Stimulated activated CD8-positive, alpha-beta memory T cell treated with anti-CD3 and anti-CD28 coated beads, Interleukin-12 subunit alpha, Interleukin-12 subunit beta, amount 100 ng/mL, for 24 hours (primary cell): ENCODE measurements around the gene C5orf34.
"Not testable (repeated sequence)": the region's sequence is repeated elsewhere in the genome, so short reads cannot be mapped to it uniquely, and the experiment has no call there.

ENCODE experiments used
- DNase-seq: peaks from one replicate; pipeline ENCODE4 v3.0.0-alpha.2; 2020; ENCODE audit errors: extremely low read depth

Gene C5orf34

GRCh38 chr5:43514816-43515677 is at the start of gene C5orf34:
C5orf34 (minus strand) TSS chr5:43515148; CDS start chr5:43509339, 5,809 bp downstream.
- peak; percentile 87 for DNase-seq

GRCh38 chr5:43564289-43564850 is 49.4 kb upstream of the C5orf34 start:
- DNase-seq, result no peak

GRCh38 chr5:43563321-43563720 is 48.4 kb upstream of the C5orf34 start:
- no peak for DNase-seq

GRCh38 chr5:43561356-43561755 is 46.4 kb upstream of the C5orf34 start:
- no peak for DNase-seq

- DNase-seq, result no peak
Observed at GRCh38 chr5:43560128-43560527, 45.2 kb upstream of the C5orf34 start.

GRCh38 chr5:43556857-43557542 is 42.1 kb upstream of the C5orf34 start, which contains the start of gene PAIP1:
PAIP1 (minus strand) TSS chr5:43557077; CDS start chr5:43556846, 231 bp downstream.
- peak; percentile 53 for DNase-seq

- DNase-seq, result not testable (repeated sequence)
Observed at GRCh38 chr5:43556607-43556856, 41.6 kb upstream of the C5orf34 start.

- peak; percentile 16 for DNase-seq
Observed at GRCh38 chr5:43555895-43556606, 41.1 kb upstream of the C5orf34 start.

GRCh38 chr5:43554497-43554896 is 39.5 kb upstream of the C5orf34 start:
- DNase-seq, result no peak

GRCh38 chr5:43553381-43553780 is 38.4 kb upstream of the C5orf34 start:
- DNase-seq, result no peak

- no peak for DNase-seq
Observed at GRCh38 chr5:43551731-43552130, 36.8 kb upstream of the C5orf34 start.

- not testable (repeated sequence) for DNase-seq
Observed at GRCh38 chr5:43549272-43549671, 34.3 kb upstream of the C5orf34 start.

GRCh38 chr5:43548358-43548757 is 33.4 kb upstream of the C5orf34 start:
- DNase-seq, result no peak

GRCh38 chr5:43547532-43547931 is 32.6 kb upstream of the C5orf34 start:
- no peak for DNase-seq

- DNase-seq, result no peak
Observed at GRCh38 chr5:43543434-43543833, 28.5 kb upstream of the C5orf34 start.

GRCh38 chr5:43540746-43541145 is 25.8 kb upstream of the C5orf34 start:
- DNase-seq, result no peak

- no peak for DNase-seq
Observed at GRCh38 chr5:43536972-43537371, 22.0 kb upstream of the C5orf34 start.

GRCh38 chr5:43533646-43534045 is 18.7 kb upstream of the C5orf34 start:
- no peak for DNase-seq

GRCh38 chr5:43530648-43531047 is 15.7 kb upstream of the C5orf34 start:
- DNase-seq, result no peak

GRCh38 chr5:43523662-43524072 is 8.7 kb upstream of the C5orf34 start:
- no peak for DNase-seq

GRCh38 chr5:43520615-43521014 is 5.7 kb upstream of the C5orf34 start:
- no peak for DNase-seq

GRCh38 chr5:43515678-43516048 is 715 bp upstream of the C5orf34 start:
- no peak for DNase-seq
